HCT116 (cell line): ENCODE measurements around the gene NDUFB3. TPM values are rescaled to one million over a fixed set of nuclear protein-coding genes. Genes with fewer than 3 reads are reported as not detected.
A peak's percentile ranks its signal among the peaks of the same experiment; 100 is the strongest.

Experiments used
- ATAC-seq: fragments of 200-7000 bp; cut with Tn5 transposase; 2 replicates; pipeline ENCODE4 v1.9.1; 2020; ENCODE audit warnings: mild to moderate bottlenecking, moderate library complexity
- Bru-seq: library from RNA; stranded (reverse); fragments of 400-500 nt; gene quantifications from one replicate; lab custom pipeline; 2021; lab: Mats Ljungman, UMichigan
- BruChase-seq, 2 experiments: library from RNA; stranded (reverse); fragments of 400-500 nt; gene quantifications; one replicate each; lab custom pipeline; 2021; lab: Mats Ljungman, UMichigan
- BruUV-seq: library from RNA; stranded (reverse); fragments of 400-500 nt; replicated peaks from 2 replicates; lab custom pipeline; 2021; lab: Mats Ljungman, UMichigan
- CTCF ChIA-PET: fragments of 300-600 bp; sonication (Branson Sonifier 250); formaldehyde crosslinking; loops from one replicate; lab custom pipeline; 2021; ENCODE audit warnings: antibody characterized with exemption; lab: Charles Lee
- POLR2A ChIA-PET: fragments of 300-600, 350-600 bp; sonication (Branson Sonifier 250); formaldehyde crosslinking; loops from one replicate; lab custom pipeline; 2021; ENCODE audit warnings: antibody characterized with exemption; lab: Charles Lee
- RAD21 ChIA-PET, 2 experiments: fragments of 300-600 bp; sonication (Branson Sonifier 250); formaldehyde crosslinking; loops; one replicate each; lab custom pipeline; 2023; ENCODE audit warnings: low total read pairs in 2 of 2; ENCODE audit not compliant: uncharacterized antibody in 2 of 2, unreplicated experiment in 2 of 2, low non-redundant PET in 1 of 2; lab: Charles Lee
- DNase-seq: peaks from one replicate; pipeline ENCODE4 v3.0.0-alpha.2; 2010; ENCODE audit warnings: low read depth, low spot score
- H2AFZ ChIP-seq: fragments of 200-600 bp; shearing (Covaris generic), sonication (generic); 2 replicates; pipeline ENCODE4 v1.6.1; 2017; ENCODE audit warnings: low read depth, mixed run types, mixed read lengths, antibody characterized with exemption, low read length; ENCODE audit not compliant: poor library complexity, severe bottlenecking
- H3K27ac ChIP-seq: 2 replicates; pipeline ENCODE4 v1.5.1; 2012; ENCODE audit warnings: low read depth, low read length
- H3K27me3 ChIP-seq: fragments of 200-600 bp; sonication (generic); 2 replicates; pipeline ENCODE4 v1.6.1; 2016; ENCODE audit warnings: mixed run types, low read length, mixed read lengths; ENCODE audit not compliant: insufficient read depth
- H3K36me3 ChIP-seq, 2 experiments: fragments of 200-500 bp in 1 of 2; fragments of 200-600 bp in 1 of 2; sonication (Bioruptor generic) in 1 of 2; sonication (generic) in 1 of 2; 2 replicates each; pipeline versions ENCODE4 v1.5.1 to v1.6.1; 2014 to 2016; ENCODE audit warnings: low read length in 2 of 2, inconsistent platforms in 1 of 2, mixed read lengths in 1 of 2, mixed run types in 1 of 2; ENCODE audit not compliant: insufficient read depth in 2 of 2, control insufficient read depth in 1 of 2
- H3K4me1 ChIP-seq, 2 experiments: fragments of 200-600 bp in 1 of 2; sonication (generic) in 1 of 2; 2 replicates each; pipeline versions ENCODE4 v1.5.1 to v1.6.1; 2012 to 2017; ENCODE audit warnings: low read length in 2 of 2, inconsistent platforms in 1 of 2, mild to moderate bottlenecking in 1 of 2, mixed read lengths in 1 of 2, mixed run types in 1 of 2, moderate library complexity in 1 of 2; ENCODE audit not compliant: insufficient read depth in 2 of 2, control insufficient read depth in 1 of 2
- H3K4me2 ChIP-seq: fragments of 200-600 bp; sonication (generic); 2 replicates; pipeline ENCODE4 v1.6.1; 2017; ENCODE audit warnings: mixed run types, low read length, mixed read lengths
- H3K4me3 ChIP-seq, 2 experiments: fragments of 200-600 bp in 1 of 2; sonication (generic) in 1 of 2; replicated peaks in 1 of 2; 2 replicates each; pipeline ENCODE4 v1.5.1; 2011 to 2016; ENCODE audit warnings: low read length in 2 of 2, control low read depth in 1 of 2, low read depth in 1 of 2, mild to moderate bottlenecking in 1 of 2, mixed read lengths in 1 of 2, mixed run types in 1 of 2
- H3K79me2 ChIP-seq: fragments of 200-600 bp; sonication (generic); 2 replicates; pipeline ENCODE4 v1.6.1; 2017; ENCODE audit warnings: mild to moderate bottlenecking, mixed run types, low read length, moderate library complexity, mixed read lengths; ENCODE audit not compliant: insufficient read depth
- H3K9ac ChIP-seq: fragments of 200-600 bp; sonication (generic); 2 replicates; pipeline ENCODE4 v1.6.1; 2016; ENCODE audit warnings: low read length, mixed read lengths
- H3K9me2 ChIP-seq: fragments of 200-600 bp; sonication (generic), shearing (Covaris generic); 2 replicates; pipeline ENCODE4 v1.6.1; 2017; ENCODE audit warnings: mixed run types, mild to moderate bottlenecking, moderate library complexity; ENCODE audit not compliant: insufficient read depth
- H3K9me3 ChIP-seq, 2 experiments: fragments of 200-500 bp in 1 of 2; fragments of 200-600 bp in 1 of 2; sonication (Bioruptor generic) in 1 of 2; sonication (generic) in 1 of 2; 2 replicates each; pipeline ENCODE4 v1.6.1; 2014 to 2017; ENCODE audit warnings: low read length in 2 of 2, mixed read lengths in 2 of 2, inconsistent platforms in 1 of 2, low read depth in 1 of 2, mild to moderate bottlenecking in 1 of 2, mixed run types in 1 of 2, moderate library complexity in 1 of 2; ENCODE audit not compliant: control insufficient read depth in 1 of 2, insufficient read depth in 1 of 2
- H4K20me1 ChIP-seq: fragments of 200-600 bp; sonication (generic), shearing (Covaris generic); 2 replicates; pipeline ENCODE4 v1.6.1; 2017; ENCODE audit warnings: mixed run types, mild to moderate bottlenecking, moderate library complexity; ENCODE audit not compliant: insufficient read depth
- ATF3 ChIP-seq: IDR thresholded peaks from 2 replicates; pipeline ENCODE4 v1.6.1; 2012
- CBX3 ChIP-seq: IDR thresholded peaks from 2 replicates; pipeline ENCODE4 v1.6.1; 2012; ENCODE audit warnings: low read depth
- EGR1 ChIP-seq: IDR thresholded peaks from 2 replicates; pipeline ENCODE4 v1.6.1; 2012; ENCODE audit warnings: low read depth
- ELF1 ChIP-seq: IDR thresholded peaks from 2 replicates; pipeline ENCODE4 v1.6.1; 2012; ENCODE audit warnings: low read depth, borderline replicate concordance
- EZH2 ChIP-seq: fragments of 200-600 bp; sonication (generic); IDR thresholded peaks from 2 replicates; pipeline ENCODE4 v1.6.1; 2017; ENCODE audit warnings: antibody characterized with exemption, mixed run types
- EZH2phosphoT487 ChIP-seq: fragments of 200-600 bp; IDR thresholded peaks from 2 replicates; pipeline ENCODE4 v1.6.1; 2018; ENCODE audit warnings: antibody characterized with exemption, borderline replicate concordance
- FOSL1 ChIP-seq: IDR thresholded peaks from 2 replicates; pipeline ENCODE4 v1.6.1; 2012; ENCODE audit warnings: low read depth
- JUND ChIP-seq: IDR thresholded peaks from 2 replicates; pipeline ENCODE4 v1.6.1; 2012
- MAX ChIP-seq: IDR thresholded peaks from 2 replicates; pipeline ENCODE4 v1.6.1; 2012
- POLR2A ChIP-seq: IDR thresholded peaks from 2 replicates; pipeline ENCODE4 v1.7.0; 2011; ENCODE audit warnings: borderline replicate concordance; ENCODE audit not compliant: insufficient read depth, insufficient read length; ENCODE audit errors: extremely low read depth
- RAD21 ChIP-seq: IDR thresholded peaks from 2 replicates; pipeline ENCODE4 v1.6.1; 2012; ENCODE audit warnings: low read depth, mild to moderate bottlenecking
- REST ChIP-seq: IDR thresholded peaks from 2 replicates; pipeline ENCODE4 v1.6.1; 2012; ENCODE audit warnings: low read depth
- SIN3A ChIP-seq: IDR thresholded peaks from 2 replicates; pipeline ENCODE4 v1.6.1; 2012; ENCODE audit warnings: low read depth
- SP1 ChIP-seq: IDR thresholded peaks from 2 replicates; pipeline ENCODE4 v1.6.1; 2012; ENCODE audit warnings: low read depth
- SRF ChIP-seq: IDR thresholded peaks from 2 replicates; pipeline ENCODE4 v1.6.1; 2012; ENCODE audit warnings: low read depth
- TCF7L2 ChIP-seq: IDR thresholded peaks from 2 replicates; pipeline ENCODE4 v1.7.0; 2011; ENCODE audit warnings: borderline replicate concordance, inconsistent platforms; ENCODE audit not compliant: insufficient read depth, insufficient read length; ENCODE audit errors: extremely low read depth
- YY1 ChIP-seq: IDR thresholded peaks from 2 replicates; pipeline ENCODE4 v1.6.1; 2011; ENCODE audit warnings: low read length, low read depth, moderate library complexity, mild to moderate bottlenecking; ENCODE audit not compliant: insufficient replicate concordance; ENCODE audit errors: extremely low read depth
- ZBTB33 ChIP-seq: IDR thresholded peaks from 2 replicates; pipeline ENCODE4 v1.6.1; 2011; ENCODE audit warnings: mild to moderate bottlenecking, low read length, moderate library complexity; ENCODE audit not compliant: insufficient replicate concordance; ENCODE audit errors: extremely low read depth
- ZFX ChIP-seq: fragments of 450-650 bp; IDR thresholded peaks from 2 replicates; pipeline ENCODE4 v1.6.1; 2017
- ZNF274 ChIP-seq: fragments of 200-500 bp; sonication (Bioruptor generic); IDR thresholded peaks from 2 replicates; pipeline ENCODE4 v1.6.1; 2014; ENCODE audit warnings: mild to moderate bottlenecking, low read depth, low read length, inconsistent platforms
- intact Hi-C: fragments of 100-400 bp; cut with micrococcal nuclease; formaldehyde crosslinking; loops from 2 replicates; pipeline ENCODE4 v1.10.0; 2022
- long read RNA-seq: library from polyadenylated mRNA; unstranded; transcript quantifications from one replicate; pipeline ENCODE4 v2.0.0, GENCODE V29; 2021; ENCODE audit not compliant: unreplicated experiment
- polyA plus RNA-seq: library from polyadenylated mRNA; unstranded; fragments of >200 nt; gene quantifications from 2 replicates; pipeline ENCODE4 v1.2.1, GENCODE V29; 2012; ENCODE audit warnings: missing spikeins
- total RNA-seq: library from RNA; stranded (reverse); gene quantifications from one replicate; pipeline ENCODE4 v1.2.1, GENCODE V29; 2021; ENCODE audit not compliant: unreplicated experiment

The NDUFB3 gene
- 94.6 TPM for total RNA-seq
- polyA plus RNA-seq, result 44.9 and 56.2 TPM in 2 replicates
- percentile 70 among the genes with signal in this experiment for Bru-seq, nascent RNA
- percentile 74 among the genes with signal in this experiment for BruChase-seq, experiment 1, labeled RNA remaining after a 6-hour chase
- percentile 55 among the genes with signal in this experiment for BruChase-seq, experiment 2, labeled RNA remaining after a 2-hour chase
- long read RNA-seq, transcript NDUFB3-201 (3 exons, 755 nt), result major isoform, 39 of 43 reads
- long read RNA-seq, partial matches to known transcripts, result 1 of 43 reads
- long read RNA-seq, other reads (novel, unspliced or antisense), result 2 of 43 reads

- DNase-seq (peak; percentile 92), ATAC-seq (peak; percentile 94)
- peak within 1 kb of the TSS; percentile 77 to 93 for H3K4me3 ChIP-seq
- peak within 1 kb of the TSS; percentile 73 for H3K9ac ChIP-seq
- BruUV-seq, result no TSS peak
- H3K4me2 ChIP-seq, result peak within 1 kb of the TSS; percentile 84
- POLR2A ChIA-PET, result no interaction called here
- CTCF ChIA-PET, result no interaction called here
- no peaks in the 10 kb centered on the region for H3K27me3 ChIP-seq
- H3K9me3 ChIP-seq, result no peaks in the 10 kb centered on the region
- peak within 1 kb of the TSS; percentile 96 for H2AFZ ChIP-seq
- peaks cover 4 to 18% of the 10 kb centered on the region in 2 experiments; a peak in 3 of 4 replicates for H3K4me1 ChIP-seq
- no peaks in the 10 kb centered on the region for H3K36me3 ChIP-seq
- H4K20me1 ChIP-seq, result no peaks in the 10 kb centered on the region
- RAD21 ChIA-PET, result no interaction called here
- H3K9me2 ChIP-seq, result no peaks in the 10 kb centered on the region
- H3K27ac ChIP-seq, result peak within 1 kb of the TSS; percentile 64
- peaks cover 78% of the 10 kb centered on the region for H3K79me2 ChIP-seq
- intact Hi-C loops, result loop anchor here (1.0 to 5.0 kb wide), 4 partner anchors 87 to 359 kb away; partner anchors contain the start of genes NIF3L1 and PPIL3
- TF ChIP-seq EGR1 (no peak), ZFX (0 out of 2 replicates have a peak, but pooled peaks have one; percentile 21), ZNF274 (no peak), RAD21 (no peak), EZH2phosphoT487 (no peak), JUND (peak; percentile 33; the same call in 1 of the 2 replicates), EZH2 (no peak), SP1 (peak; percentile 98), MAX (peak; percentile 55), ZBTB33 (no peak), TCF7L2 (peak; percentile 7), YY1 (no peak), REST (no peak), FOSL1 (no peak), SRF (peak; percentile 73), SIN3A (peak; percentile 31; the same call in 1 of the 2 replicates), CBX3 (peak; percentile 96), ELF1 (peak; percentile 36; the same call in 1 of the 2 replicates), ATF3 (no peak), POLR2A (peak; percentile 77)
Observed at GRCh38 chr2:201071479-201072200, at the start of gene NDUFB3, which contains the start of gene HYCC2. TSS of gene NDUFB3 (plus strand) at chr2:201072001. CDS start at chr2:201078883, 6,882 bp downstream. TSS of gene HYCC2 (minus strand) at chr2:201071671. CDS start at chr2:201024009, 47,662 bp downstream.
